DND-41 (cell line): ENCODE measurements around the gene PTGIR.

ENCODE experiments used
- ATAC-seq: fragments of 200-7000 bp; cut with Tn5 transposase; 3 replicates; pipeline ENCODE4 v1.9.1; 2021; ENCODE audit warnings: low read depth; ENCODE audit not compliant: insufficient read depth
- DNase-seq: peaks from one replicate; pipeline ENCODE4 v3.0.0-alpha.2; 2020
- H2AFZ ChIP-seq: 2 replicates; pipeline ENCODE4 v1.6.0; 2012; ENCODE audit warnings: low read depth, low read length
- H3K27ac ChIP-seq: 2 replicates; pipeline ENCODE4 v1.5.1; 2012; ENCODE audit warnings: low read length, inconsistent platforms
- H3K27me3 ChIP-seq: fragments of 200-600 bp; sonication (generic); 2 replicates; pipeline ENCODE4 v1.6.0; 2012; ENCODE audit warnings: low read length, mild to moderate bottlenecking, inconsistent platforms; ENCODE audit not compliant: insufficient read depth, poor library complexity
- H3K36me3 ChIP-seq: 2 replicates; pipeline ENCODE4 v1.5.1; 2012; ENCODE audit warnings: low read length, inconsistent platforms; ENCODE audit not compliant: insufficient read depth
- H3K4me1 ChIP-seq: 2 replicates; pipeline ENCODE4 v1.5.1; 2012; ENCODE audit warnings: mild to moderate bottlenecking, low read length; ENCODE audit not compliant: insufficient read depth
- H3K4me2 ChIP-seq: 2 replicates; pipeline ENCODE4 v1.6.0; 2012; ENCODE audit warnings: mild to moderate bottlenecking, moderate library complexity, low read length, inconsistent platforms; ENCODE audit not compliant: insufficient read depth
- H3K4me3 ChIP-seq, 2 experiments: fragments of 200-600 bp in 1 of 2; shearing (Covaris generic) in 1 of 2; 2 replicates each; pipeline ENCODE4 v1.5.1; 2012 to 2016; ENCODE audit warnings: inconsistent platforms in 2 of 2, low read length in 2 of 2, mild to moderate bottlenecking in 2 of 2, low read depth in 1 of 2, moderate library complexity in 1 of 2
- H3K79me2 ChIP-seq: 2 replicates; pipeline ENCODE4 v1.6.0; 2012; ENCODE audit warnings: low read length, inconsistent platforms; ENCODE audit not compliant: insufficient read depth
- H3K9ac ChIP-seq: 2 replicates; pipeline ENCODE4 v1.6.0; 2012; ENCODE audit warnings: low read depth, mild to moderate bottlenecking, inconsistent platforms, low read length, moderate library complexity
- H3K9me3 ChIP-seq: 2 replicates; pipeline ENCODE4 v1.5.1; 2012; ENCODE audit warnings: low read length, moderate library complexity, mild to moderate bottlenecking, inconsistent platforms; ENCODE audit not compliant: insufficient read depth, severe bottlenecking
- H4K20me1 ChIP-seq: 2 replicates; pipeline ENCODE4 v1.6.0; 2012; ENCODE audit warnings: low read length; ENCODE audit not compliant: insufficient read depth
- EZH2 ChIP-seq: IDR thresholded peaks from 3 replicates; pipeline ENCODE4 v1.6.1; 2012; ENCODE audit warnings: borderline replicate concordance, low read depth, mild to moderate bottlenecking, moderate library complexity, low read length, inconsistent platforms; ENCODE audit not compliant: severe bottlenecking
- TF ChIP-seq, protein P1 (sequence below): IDR thresholded peaks from 2 replicates; pipeline ENCODE4 v1.5.1; 2012; ENCODE audit warnings: borderline replicate concordance, low read length, moderate library complexity, mild to moderate bottlenecking; ENCODE audit not compliant: poor library complexity, severe bottlenecking; ENCODE audit errors: extremely low read depth

PTGIR gene

DNA sequence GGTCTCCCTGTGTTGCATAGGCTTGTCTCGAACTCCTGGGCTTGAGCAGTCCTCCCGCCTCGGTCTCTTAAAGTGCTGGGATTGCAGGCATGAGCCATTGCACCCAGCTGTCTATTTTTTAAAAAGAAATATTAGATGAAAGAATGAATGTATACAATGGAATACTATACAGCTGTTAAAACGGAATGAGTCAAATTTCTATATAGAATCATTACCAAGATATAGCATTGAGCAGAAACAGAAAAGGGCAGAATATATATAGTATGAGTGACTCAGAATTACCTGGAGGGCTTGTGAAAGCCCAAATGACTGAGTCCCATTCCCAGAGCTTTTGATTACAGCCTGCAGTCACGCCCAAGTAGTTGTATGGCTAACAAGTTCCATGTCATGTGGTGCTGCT is 31.7 kb upstream of the PTGIR start:
- no peak for DNase-seq

DNA sequence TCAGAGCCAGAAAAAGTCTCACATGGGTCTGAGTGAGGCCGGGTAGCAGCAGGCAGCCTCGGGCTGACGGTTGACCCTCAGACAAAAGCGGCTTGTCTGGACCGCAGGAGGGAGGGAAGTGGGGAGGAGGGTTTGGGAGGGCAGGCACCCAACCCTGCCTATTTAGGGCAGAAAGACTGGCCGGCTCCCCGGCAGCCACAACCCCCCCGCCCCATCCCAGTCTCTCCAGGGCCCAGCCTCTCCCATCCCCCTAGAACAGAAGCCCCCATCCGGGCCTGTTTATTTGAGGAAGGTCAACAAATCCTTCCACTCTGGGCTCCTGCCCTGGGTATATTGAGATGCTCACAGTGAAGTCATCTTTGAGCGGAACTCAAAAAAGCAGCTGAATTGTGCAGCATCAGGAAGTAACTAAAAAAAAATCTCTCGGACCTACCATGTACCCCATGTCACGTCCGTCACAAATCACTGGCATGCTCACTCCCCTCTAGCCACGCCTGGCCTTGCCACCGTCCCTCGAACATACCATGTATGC is 29.8 kb upstream of the PTGIR start:
- Histone ChIP-seq H3K79me2 (no peaks in the 10 kb centered on the region), H4K20me1 (peaks cover 2% of the 10 kb centered on the region; the same call in 1 of the 2 replicates), H3K36me3 (no peaks in the 10 kb centered on the region), H3K4me2 (no peak overlapping the region), H3K9me3 (no peaks in the 10 kb centered on the region), H3K4me3 (no peak overlapping the region), H3K4me1 (peaks cover 6% of the 10 kb centered on the region), H2AFZ (no peak overlapping the region), H3K27me3 (peaks cover 11% of the 10 kb centered on the region), H3K27ac (no peak overlapping the region), H3K9ac (no peak overlapping the region)
- no peak for DNase-seq
- TF ChIP-seq, protein P1, sequence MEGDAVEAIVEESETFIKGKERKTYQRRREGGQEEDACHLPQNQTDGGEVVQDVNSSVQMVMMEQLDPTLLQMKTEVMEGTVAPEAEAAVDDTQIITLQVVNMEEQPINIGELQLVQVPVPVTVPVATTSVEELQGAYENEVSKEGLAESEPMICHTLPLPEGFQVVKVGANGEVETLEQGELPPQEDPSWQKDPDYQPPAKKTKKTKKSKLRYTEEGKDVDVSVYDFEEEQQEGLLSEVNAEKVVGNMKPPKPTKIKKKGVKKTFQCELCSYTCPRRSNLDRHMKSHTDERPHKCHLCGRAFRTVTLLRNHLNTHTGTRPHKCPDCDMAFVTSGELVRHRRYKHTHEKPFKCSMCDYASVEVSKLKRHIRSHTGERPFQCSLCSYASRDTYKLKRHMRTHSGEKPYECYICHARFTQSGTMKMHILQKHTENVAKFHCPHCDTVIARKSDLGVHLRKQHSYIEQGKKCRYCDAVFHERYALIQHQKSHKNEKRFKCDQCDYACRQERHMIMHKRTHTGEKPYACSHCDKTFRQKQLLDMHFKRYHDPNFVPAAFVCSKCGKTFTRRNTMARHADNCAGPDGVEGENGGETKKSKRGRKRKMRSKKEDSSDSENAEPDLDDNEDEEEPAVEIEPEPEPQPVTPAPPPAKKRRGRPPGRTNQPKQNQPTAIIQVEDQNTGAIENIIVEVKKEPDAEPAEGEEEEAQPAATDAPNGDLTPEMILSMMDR: no peak
- no peak for TF ChIP-seq EZH2
- ATAC-seq: no peak

More for the DNA sequence above, 31.7 kb upstream of the PTGIR start:
- H3K4me3 ChIP-seq: no peak overlapping the region
- ATAC-seq: no peak
- TF ChIP-seq, protein P1: no peak
- no peak for TF ChIP-seq EZH2
- no peak overlapping the region for H3K4me2 ChIP-seq
- H3K36me3 ChIP-seq: no peaks in the 10 kb centered on the region
- no peak overlapping the region for H3K27ac ChIP-seq
- no peaks in the 10 kb centered on the region for H3K79me2 ChIP-seq
- H3K9me3 ChIP-seq: no peaks in the 10 kb centered on the region
- no peak overlapping the region for H2AFZ ChIP-seq
- no peak overlapping the region for H3K9ac ChIP-seq
- H3K4me1 ChIP-seq: peaks cover 22% of the 10 kb centered on the region
- peaks cover 13% of the 10 kb centered on the region for H4K20me1 ChIP-seq
- H3K27me3 ChIP-seq: peaks cover 22% of the 10 kb centered on the region

DNA sequence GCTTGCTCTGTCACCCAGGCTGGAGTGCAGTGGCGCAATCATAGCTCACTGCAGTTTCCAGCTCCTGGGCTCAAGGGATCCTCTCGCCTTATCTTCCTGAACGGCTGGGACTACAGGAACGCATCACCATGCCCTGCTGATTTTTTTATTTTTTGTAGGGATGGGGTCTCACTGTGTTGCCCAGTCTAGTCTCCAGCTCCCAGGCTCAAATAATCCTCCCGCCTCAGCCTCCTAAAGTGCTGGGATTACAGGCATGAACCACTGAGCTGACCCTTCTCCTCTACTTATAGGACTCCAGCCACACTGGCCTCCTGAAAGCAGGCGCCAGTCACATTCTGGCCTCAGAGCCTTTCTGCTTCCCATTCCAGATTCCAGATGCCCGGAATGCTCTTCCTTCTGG is 25.6 kb upstream of the PTGIR start:
- no peaks in the 10 kb centered on the region for H3K27me3 ChIP-seq
- no peak for TF ChIP-seq EZH2
- TF ChIP-seq, protein P1: no peak
- no peak overlapping the region for H3K9ac ChIP-seq
- H3K9me3 ChIP-seq: no peaks in the 10 kb centered on the region
- H3K27ac ChIP-seq: no peak overlapping the region
- no peak overlapping the region for H3K4me2 ChIP-seq
- H4K20me1 ChIP-seq: no peaks in the 10 kb centered on the region; the same call in 1 of the 2 replicates
- DNase-seq: no peak
- H3K79me2 ChIP-seq: no peaks in the 10 kb centered on the region
- H3K4me1 ChIP-seq: no peaks in the 10 kb centered on the region
- no peak overlapping the region for H2AFZ ChIP-seq
- no peak for ATAC-seq
- H3K4me3 ChIP-seq: no peak overlapping the region
- no peaks in the 10 kb centered on the region for H3K36me3 ChIP-seq
